EL (cell line): ENCODE data around the gene GCNT4.
"Not testable (repeated sequence)": the region's sequence is repeated elsewhere in the genome, so short reads cannot be mapped to it uniquely, and the experiment has no call there.

Experiments used
- DNase-seq: peaks from one replicate; pipeline ENCODE4 v3.0.0-alpha.2; 2016

The GCNT4 gene, protein sequence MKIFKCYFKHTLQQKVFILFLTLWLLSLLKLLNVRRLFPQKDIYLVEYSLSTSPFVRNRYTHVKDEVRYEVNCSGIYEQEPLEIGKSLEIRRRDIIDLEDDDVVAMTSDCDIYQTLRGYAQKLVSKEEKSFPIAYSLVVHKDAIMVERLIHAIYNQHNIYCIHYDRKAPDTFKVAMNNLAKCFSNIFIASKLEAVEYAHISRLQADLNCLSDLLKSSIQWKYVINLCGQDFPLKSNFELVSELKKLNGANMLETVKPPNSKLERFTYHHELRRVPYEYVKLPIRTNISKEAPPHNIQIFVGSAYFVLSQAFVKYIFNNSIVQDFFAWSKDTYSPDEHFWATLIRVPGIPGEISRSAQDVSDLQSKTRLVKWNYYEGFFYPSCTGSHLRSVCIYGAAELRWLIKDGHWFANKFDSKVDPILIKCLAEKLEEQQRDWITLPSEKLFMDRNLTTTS

GRCh38 chr5:75052192-75053053, at the start of gene GCNT4:
Gene GCNT4, minus strand, starts transcription at chr5:75052558. Its CDS starts 22,521 bp downstream, at chr5:75030037.
- DNase-seq, result peak; percentile 71

- DNase-seq, result peak; percentile 75
Observed at GRCh38 chr5:75095956-75096355, 43.6 kb upstream of the GCNT4 start.

GRCh38 chr5:75091597-75091996, 39.2 kb upstream of the GCNT4 start:
- peak; percentile 75 for DNase-seq

- no peak for DNase-seq
Observed at GRCh38 chr5:75089662-75090061, 37.3 kb upstream of the GCNT4 start.

- peak; percentile 8 for DNase-seq
Observed at GRCh38 chr5:75089137-75089536, 36.8 kb upstream of the GCNT4 start.

DNA sequence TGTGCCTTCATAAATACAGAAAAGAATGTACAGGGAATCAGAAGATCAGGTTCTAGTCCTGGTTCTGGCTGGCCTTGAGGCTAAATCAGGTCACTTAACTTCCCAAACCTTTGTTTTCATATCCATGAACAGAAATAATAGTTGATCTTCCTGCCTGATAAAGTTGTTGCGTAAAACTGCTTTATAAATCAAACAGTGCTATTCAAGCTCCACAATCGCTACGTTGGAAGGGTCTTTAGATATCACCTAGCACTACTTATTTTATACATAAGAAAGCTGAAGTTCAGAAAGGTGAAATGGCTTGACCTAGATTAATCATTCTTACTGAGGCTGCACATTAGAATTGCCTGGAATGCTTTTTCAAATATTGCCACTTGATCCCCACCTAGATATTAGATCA, 36.3 kb upstream of the GCNT4 start:
- no peak for DNase-seq

DNA sequence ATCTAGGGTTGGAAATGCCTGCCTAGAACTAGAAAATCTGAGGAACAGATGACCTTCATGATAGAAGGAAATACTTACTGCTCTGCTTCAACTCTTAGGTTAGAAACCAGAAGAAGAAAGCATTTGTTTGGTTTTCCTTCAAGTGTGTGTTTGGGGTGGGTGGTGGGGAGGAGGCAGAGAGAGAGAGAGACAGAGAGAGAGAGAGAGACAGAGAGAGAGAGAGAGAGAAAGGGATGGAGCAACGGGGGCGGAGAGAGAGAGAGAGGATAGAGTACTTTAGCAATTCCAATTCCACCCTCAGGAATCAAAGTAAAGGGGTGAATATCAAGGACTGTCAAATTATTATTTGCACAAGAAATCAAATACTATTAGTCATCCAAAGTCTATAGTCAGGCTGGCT, 29.2 kb upstream of the GCNT4 start:
- no peak for DNase-seq

DNA sequence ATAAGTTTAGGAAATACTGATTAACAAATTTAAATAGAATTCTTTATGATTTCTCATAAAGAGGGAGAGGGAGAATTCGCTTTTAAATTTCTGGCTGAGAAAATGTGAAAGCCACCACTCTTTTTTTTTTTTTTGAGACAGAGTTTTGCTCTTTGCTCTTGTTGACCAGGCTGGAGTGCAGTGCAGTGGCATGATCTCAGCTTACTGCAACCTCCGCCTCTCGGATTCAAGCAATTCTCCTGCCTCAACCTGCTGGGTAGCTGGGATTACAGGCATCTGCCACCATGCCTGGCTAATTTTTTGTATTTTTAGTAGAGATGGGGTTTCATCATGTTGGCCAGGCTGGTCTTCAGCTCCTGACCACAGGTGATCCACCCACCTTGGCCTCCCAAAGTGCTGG, 27.0 kb upstream of the GCNT4 start:
- not testable (repeated sequence) for DNase-seq

- DNase-seq, result no peak
Observed at GRCh38 chr5:75078027-75078426, 25.7 kb upstream of the GCNT4 start.

DNA sequence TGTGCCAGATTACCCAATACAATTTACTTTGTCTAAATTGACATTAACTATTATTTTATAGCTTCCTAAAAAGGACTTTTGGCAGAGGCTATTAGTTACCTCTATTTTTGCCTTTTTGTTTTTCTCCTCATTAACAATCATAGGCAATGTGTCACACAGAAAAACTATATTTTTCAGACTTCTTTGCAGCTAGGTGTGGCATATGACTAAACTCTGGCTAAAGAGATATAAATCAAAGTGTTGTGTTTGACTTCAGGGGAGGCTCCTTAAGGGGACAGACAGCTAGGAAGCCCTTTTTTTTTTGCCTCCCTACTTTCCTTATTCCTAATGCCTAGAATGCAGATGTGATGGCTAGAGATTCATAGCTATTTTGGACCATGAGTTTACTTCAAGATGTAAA, 19.7 kb upstream of the GCNT4 start:
- no peak for DNase-seq

GRCh38 chr5:75071100-75071499, 18.7 kb upstream of the GCNT4 start:
- no peak for DNase-seq

DNA sequence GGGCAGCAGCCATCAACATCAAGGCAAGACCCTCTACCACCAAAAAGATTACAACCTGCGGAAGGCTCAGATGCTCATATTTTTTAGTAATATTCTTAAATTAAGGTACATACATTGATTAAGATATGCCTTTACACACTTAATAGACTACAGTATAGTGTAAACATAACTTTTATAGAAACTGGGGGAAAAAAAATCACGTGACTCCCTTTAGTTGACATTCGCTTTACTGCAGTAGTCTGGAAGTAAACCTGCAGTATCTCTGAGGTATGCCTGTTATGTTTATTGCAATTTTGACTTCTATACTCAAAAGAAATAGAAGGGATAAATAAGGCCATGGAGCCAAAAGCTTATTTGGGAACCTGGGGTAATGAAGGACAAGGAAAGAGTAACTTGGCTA, 15.1 kb upstream of the GCNT4 start:
- DNase-seq, result no peak

DNA sequence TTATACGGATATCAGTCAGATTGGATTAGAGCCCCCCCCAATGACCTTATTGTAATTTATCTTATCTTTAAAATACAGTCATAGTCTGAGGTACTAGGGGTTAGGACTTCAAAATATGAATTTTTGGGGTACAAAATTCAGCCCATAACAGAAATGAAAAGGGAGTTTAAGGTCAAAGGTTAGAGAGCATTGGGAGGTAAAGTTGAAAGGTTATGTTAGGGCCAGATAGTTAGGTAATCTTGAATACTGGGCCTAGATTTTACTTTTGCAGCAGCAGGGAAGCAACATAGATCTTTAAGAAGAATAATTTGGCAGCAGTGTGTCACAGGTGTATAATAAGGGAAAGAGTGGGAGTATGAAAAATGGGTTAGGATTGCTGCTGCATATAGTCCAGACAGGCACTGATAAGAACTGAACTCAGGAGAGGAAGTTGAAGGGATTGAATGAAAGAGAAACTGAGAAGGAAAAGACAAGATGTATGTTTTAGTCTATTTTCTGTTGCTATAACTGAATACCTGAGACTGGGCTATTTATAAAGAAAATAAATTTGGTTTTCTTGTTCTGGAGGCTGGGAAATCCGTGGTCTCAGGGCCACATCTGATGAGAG, 10.7 kb upstream of the GCNT4 start:
- no peak for DNase-seq

- no peak for DNase-seq
Observed at GRCh38 chr5:75059912-75060545, 7.7 kb upstream of the GCNT4 start.

GRCh38 chr5:75058986-75059535, 6.7 kb upstream of the GCNT4 start:
- DNase-seq, result no peak

DNA sequence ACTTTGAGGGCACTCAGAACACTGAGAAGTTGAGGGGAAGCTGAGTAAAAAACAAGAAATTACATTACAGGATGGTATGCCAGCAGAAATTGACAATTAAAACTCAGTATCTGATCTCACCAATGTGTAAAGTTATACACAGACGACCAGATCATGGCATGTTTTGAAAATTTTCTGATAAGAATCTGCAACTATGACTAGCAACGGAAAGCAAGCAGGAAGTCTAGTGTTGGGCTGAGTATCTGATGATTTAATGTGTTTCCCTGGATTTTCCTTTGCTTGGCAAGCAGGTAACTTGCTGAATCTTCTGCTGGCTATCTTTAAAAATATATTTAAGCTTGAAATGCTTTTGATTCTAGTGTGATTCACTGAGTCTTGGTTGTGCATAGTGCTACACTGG, 5.2 kb upstream of the GCNT4 start:
- DNase-seq, result no peak

GRCh38 chr5:75055727-75056144, 3.4 kb upstream of the GCNT4 start:
- DNase-seq, result peak; percentile 89

DNA sequence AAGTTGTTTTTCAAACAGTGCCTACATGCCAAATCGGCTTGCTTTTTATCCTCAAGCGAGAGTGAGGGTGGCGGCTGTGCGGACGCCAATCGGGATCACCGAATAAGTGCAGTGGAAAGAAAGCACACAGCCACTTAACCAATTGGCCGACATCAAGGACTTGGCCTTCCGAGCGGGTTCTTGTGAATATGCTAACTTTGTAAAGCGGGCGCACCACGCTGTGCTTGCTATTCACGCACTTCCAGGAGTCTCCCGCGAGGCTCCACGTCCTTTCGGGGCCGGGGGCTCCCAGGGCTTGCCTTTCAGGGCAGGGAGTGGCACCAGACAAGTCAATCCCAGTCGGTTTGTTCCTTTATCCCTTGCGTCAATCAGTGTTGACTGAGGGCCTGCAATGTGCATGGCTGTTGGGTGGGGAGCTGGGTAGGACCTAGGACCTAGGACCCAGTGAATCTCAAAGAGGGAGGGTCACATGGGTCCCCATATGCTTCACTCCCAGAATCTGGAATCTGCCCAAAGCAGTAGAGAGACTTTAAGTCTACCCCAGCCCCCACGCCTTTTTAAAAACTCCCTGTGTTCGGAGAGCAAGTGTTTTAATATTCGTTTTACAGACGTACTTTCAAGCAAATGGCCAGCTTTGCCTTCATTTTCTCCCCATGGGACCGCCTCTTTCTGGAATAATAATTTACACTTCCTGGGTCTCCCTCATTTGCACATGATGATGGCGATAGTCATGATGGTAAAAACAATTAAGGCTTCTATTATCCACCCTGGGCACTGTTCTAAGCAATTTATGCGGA, 2.0 kb upstream of the GCNT4 start:
- peak; percentile 59 for DNase-seq

DNA sequence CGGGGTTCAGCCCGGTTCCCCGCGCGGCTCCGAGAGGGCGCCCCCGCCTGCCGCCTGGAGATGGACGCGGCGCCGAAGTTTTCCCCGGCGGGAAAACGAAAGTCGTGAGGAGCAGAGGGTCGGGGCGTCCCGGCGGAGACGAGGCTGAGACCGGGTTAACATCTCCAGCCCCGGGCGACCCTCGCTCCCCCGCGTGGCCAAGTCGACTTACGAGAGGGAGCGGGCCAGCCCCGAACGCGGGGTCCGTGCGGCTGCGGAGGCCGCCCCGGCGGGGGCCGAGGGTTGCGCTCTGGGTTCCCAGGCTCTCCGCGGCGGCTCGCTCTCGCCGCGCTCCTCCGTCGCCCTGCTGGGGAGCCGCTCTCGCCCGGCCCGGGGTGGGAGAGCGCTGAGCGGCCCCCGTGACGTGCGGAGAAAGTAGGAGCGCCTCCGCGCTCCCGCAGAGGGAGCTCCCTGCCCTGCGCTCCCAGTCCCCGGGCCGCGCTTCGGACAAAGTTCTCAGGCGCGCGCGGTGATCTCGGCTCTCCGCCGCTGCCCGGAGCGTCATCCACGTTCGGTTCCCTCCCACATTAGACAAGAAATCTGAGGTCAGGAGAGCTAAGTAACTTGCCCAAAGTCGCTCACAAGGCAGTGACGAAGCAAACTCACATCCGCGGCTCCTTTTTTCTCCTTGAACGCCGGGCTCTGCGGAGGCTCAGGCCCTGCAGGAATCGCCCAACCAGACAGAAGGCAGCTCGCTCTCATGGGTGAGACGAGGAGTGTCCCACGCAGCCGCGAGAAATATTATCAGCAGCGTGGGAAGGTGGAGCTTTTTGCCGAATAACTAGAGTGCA, 1.2 kb upstream of the GCNT4 start:
- DNase-seq, result peak; percentile 84

GRCh38 chr5:75053054-75053303, 621 bp upstream of the GCNT4 start:
- DNase-seq, result no peak

DNA sequence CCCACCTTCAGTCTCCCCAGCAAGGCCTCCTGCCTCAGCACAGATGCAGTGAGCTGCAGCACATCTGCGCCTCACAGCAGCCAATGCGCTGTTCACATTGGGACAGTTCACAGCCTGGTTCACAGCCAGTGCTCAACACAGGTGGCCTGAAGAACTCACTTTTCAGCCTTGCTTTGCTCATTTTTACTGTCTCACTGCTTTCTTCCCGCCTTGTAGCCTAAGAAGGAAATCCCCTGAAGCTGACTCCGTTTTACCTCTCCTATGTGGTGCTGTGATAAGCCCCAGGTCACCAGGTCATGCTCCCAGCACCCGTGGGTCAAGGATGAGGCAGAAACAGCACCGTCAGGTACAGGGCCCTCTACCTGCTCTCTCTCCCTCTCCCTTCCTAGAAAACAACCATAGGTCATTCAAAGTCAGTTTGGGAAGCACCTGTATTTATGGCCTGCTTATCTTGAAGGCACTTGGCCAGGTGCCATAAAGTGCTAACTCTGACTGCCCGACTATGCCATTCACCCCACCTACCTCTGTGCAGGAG, 1.1 kb downstream of the GCNT4 start:
- DNase-seq, result no peak
